A549 (cell line): ENCODE measurements around the gene KLHDC7B. TPM values are rescaled to one million over a fixed set of nuclear protein-coding genes. Genes with fewer than 3 reads are reported as not detected.

Source experiments
- ATAC-seq, 2 experiments: fragments of 200-7000 bp in 1 of 2; fragments of >200 bp in 1 of 2; cut with Nextera tagmentation in 1 of 2; cut with Tn5 transposase in 1 of 2; 3 replicates each; pipeline versions ENCODE4 v1.8.0 to v1.9.1; 2018 to 2020; ENCODE audit warnings: mild to moderate bottlenecking in 1 of 2, moderate library complexity in 1 of 2
- CTCF ChIA-PET: fragments of 300-600 bp; sonication (Branson Sonifier 250); formaldehyde crosslinking; extraction: SDS; loops from one replicate; lab custom pipeline; 2021; ENCODE audit warnings: antibody characterized with exemption, inconsistent platforms; lab: Yijun Ruan, JAX
- POLR2A ChIA-PET: fragments of 350-600 bp; formaldehyde crosslinking; extraction: SDS; loops from one replicate; lab custom pipeline; 2021; ENCODE audit warnings: antibody characterized with exemption, inconsistent platforms; lab: Yijun Ruan, JAX
- DNase-seq, 2 experiments: peaks; one replicate each; pipeline versions ENCODE4 v3.0.0 to v3.0.0-alpha.2; 2011 to 2016; ENCODE audit warnings: low read depth in 1 of 2, low spot score in 1 of 2
- FAIRE-seq: peaks from 2 replicates; lab custom pipeline; 2011; peaks lifted over from hg19 to GRCh38; lab: Jason Lieb, UNC
- H3K27ac ChIP-seq, 2 experiments: fragments of >200 bp; sonication (Bioruptor Twin); formaldehyde crosslinking; 3 replicates each; pipeline ENCODE4 v1.5.1; 2016 to 2017
- H3K4me1 ChIP-seq: fragments of >200 bp; sonication (Bioruptor Twin); formaldehyde crosslinking; 3 replicates; pipeline ENCODE4 v1.6.1; 2016
- H3K4me2 ChIP-seq: fragments of >200 bp; sonication (Bioruptor Twin); formaldehyde crosslinking; 3 replicates; pipeline ENCODE4 v1.6.1; 2016
- H3K4me3 ChIP-seq: fragments of >200 bp; sonication (Bioruptor Twin); formaldehyde crosslinking; 3 replicates; pipeline ENCODE4 v1.5.1; 2016
- H3K9me3 ChIP-seq: fragments of >200 bp; sonication (Bioruptor Twin); formaldehyde crosslinking; 3 replicates; pipeline ENCODE4 v1.6.1; 2016
- BHLHE40 ChIP-seq: IDR thresholded peaks from 2 replicates; pipeline ENCODE4 v1.6.1; 2012; ENCODE audit warnings: low read depth, low read length, inconsistent platforms
- CBX2 ChIP-seq: fragments of 200-600 bp; sonication (generic); IDR thresholded peaks from 2 replicates; pipeline ENCODE4 v1.6.1; 2016; ENCODE audit warnings: low read depth, mild to moderate bottlenecking, borderline replicate concordance
- CBX8 ChIP-seq: fragments of 200-600 bp; sonication (generic); IDR thresholded peaks from 2 replicates; pipeline ENCODE4 v1.6.1; 2016
- CEBPB ChIP-seq, 2 experiments: fragments of >200 bp in 1 of 2; sonication (Bioruptor Twin) in 1 of 2; formaldehyde crosslinking in 1 of 2; IDR thresholded peaks; 2 replicates each; pipeline ENCODE4 v1.6.1; 2012 to 2016
- CHD2 ChIP-seq: fragments of 150-350 bp; IDR thresholded peaks from 2 replicates; pipeline ENCODE4 v1.6.1; 2014; ENCODE audit warnings: low read length; ENCODE audit not compliant: partially characterized antibody
- CHD4 ChIP-seq: fragments of 200-600 bp; sonication (generic); IDR thresholded peaks from 2 replicates; pipeline ENCODE4 v1.6.1; 2016; ENCODE audit warnings: antibody characterized with exemption, mild to moderate bottlenecking, borderline replicate concordance
- EHF ChIP-seq: fragments of 250-450 bp; sonication (Bioruptor Pico); IDR thresholded peaks from 2 replicates; pipeline ENCODE4 v1.5.0; 2020; ENCODE audit warnings: mild to moderate bottlenecking
- EP300 ChIP-seq, 2 experiments: fragments of >200 bp; sonication (Bioruptor Twin); formaldehyde crosslinking; IDR thresholded peaks; 2 replicates in 1 of 2; 3 replicates in 1 of 2; pipeline ENCODE4 v1.6.1; 2016 to 2017
- ESRRA ChIP-seq: fragments of 150-350 bp; IDR thresholded peaks from 2 replicates; pipeline ENCODE4 v1.6.1; 2014; ENCODE audit warnings: mild to moderate bottlenecking, low read length, borderline replicate concordance
- FOSB ChIP-seq: fragments of 250-450 bp; sonication (Bioruptor Pico); IDR thresholded peaks from 2 replicates; pipeline ENCODE4 v1.5.0; 2020; ENCODE audit warnings: mild to moderate bottlenecking, moderate library complexity
- FOXS1 ChIP-seq: fragments of 250-450 bp; sonication (Bioruptor Pico); IDR thresholded peaks from 2 replicates; pipeline ENCODE4 v1.5.0; 2020; ENCODE audit warnings: mild to moderate bottlenecking, moderate library complexity
- GATA3 ChIP-seq: IDR thresholded peaks from 2 replicates; pipeline ENCODE4 v1.6.1; 2012; ENCODE audit warnings: borderline replicate concordance
- HEYL ChIP-seq: fragments of 250-450 bp; sonication (Bioruptor Pico); IDR thresholded peaks from 2 replicates; pipeline ENCODE4 v1.8.0; 2021; ENCODE audit warnings: mild to moderate bottlenecking, moderate library complexity
- HOXA7 ChIP-seq: fragments of 250-450 bp; sonication (Bioruptor Pico); IDR thresholded peaks from 2 replicates; pipeline ENCODE4 v1.5.0; 2020; ENCODE audit warnings: mild to moderate bottlenecking, moderate library complexity
- MYC ChIP-seq: IDR thresholded peaks from 2 replicates; pipeline ENCODE4 v1.6.1; 2012; ENCODE audit warnings: mild to moderate bottlenecking, inconsistent platforms, low read length, improper control_type of control experiment, borderline replicate concordance
- NFE2L2 ChIP-seq: fragments of 150-350 bp; conservative IDR thresholded peaks from 2 replicates; pipeline ENCODE4 v1.6.1; 2014; ENCODE audit warnings: low read length
- NPAS2 ChIP-seq: fragments of 250-450 bp; sonication (Bioruptor Pico); IDR thresholded peaks from 2 replicates; pipeline ENCODE4 v1.8.0; 2022; ENCODE audit warnings: mild to moderate bottlenecking, moderate library complexity, borderline replicate concordance
- POLR2AphosphoS2 ChIP-seq: conservative IDR thresholded peaks from 2 replicates; pipeline ENCODE4 v1.6.1; 2012; ENCODE audit warnings: low read length, improper control_type of control experiment, inconsistent platforms
- RNF2 ChIP-seq: fragments of 200-600 bp; sonication (generic); IDR thresholded peaks from 2 replicates; pipeline ENCODE4 v1.6.1; 2016; ENCODE audit warnings: low read depth, mild to moderate bottlenecking, antibody characterized with exemption, moderate library complexity, borderline replicate concordance
- SMC3 ChIP-seq: fragments of >200 bp; sonication (Bioruptor Twin); formaldehyde crosslinking; IDR thresholded peaks from 3 replicates; pipeline ENCODE4 v1.6.1; 2018; ENCODE audit warnings: inconsistent platforms
- TFCP2L1 ChIP-seq: fragments of 250-450 bp; sonication (Bioruptor Pico); IDR thresholded peaks from 2 replicates; pipeline ENCODE4 v1.5.0; 2021; ENCODE audit warnings: mild to moderate bottlenecking
- TP53 ChIP-seq: fragments of 250-450 bp; sonication (Bioruptor Pico); IDR thresholded peaks from 2 replicates; pipeline ENCODE4 v1.5.0; 2021; ENCODE audit warnings: mild to moderate bottlenecking, moderate library complexity
- ZC3H11A ChIP-seq: fragments of 450-650 bp; IDR thresholded peaks from 2 replicates; pipeline ENCODE4 v1.6.1; 2014; ENCODE audit warnings: antibody characterized with exemption, mild to moderate bottlenecking
- ZFP36 ChIP-seq: fragments of 450-650 bp; IDR thresholded peaks from 2 replicates; pipeline ENCODE4 v1.6.1; 2014; ENCODE audit warnings: borderline replicate concordance; ENCODE audit not compliant: partially characterized antibody
- ZNF302 ChIP-seq: fragments of 250-450 bp; sonication (Bioruptor Pico); IDR thresholded peaks from 2 replicates; pipeline ENCODE4 v1.9.0; 2021; ENCODE audit warnings: inconsistent platforms, mild to moderate bottlenecking, moderate library complexity
- ZSCAN20 ChIP-seq: fragments of 250-450 bp; sonication (Bioruptor Pico); IDR thresholded peaks from 2 replicates; pipeline ENCODE4 v1.8.0; 2022; ENCODE audit warnings: mild to moderate bottlenecking, moderate library complexity
- WGBS: methylation state at CpG from one replicate; pipeline ENCODE4 v1.1.6; 2017; ENCODE audit errors: missing lambda C conversion rate; 5-methylcytosine and 5-hydroxymethylcytosine counted together
- polyA plus RNA-seq, 4 experiments: library from polyadenylated mRNA; depleted of rRNA in 3 of 4; stranded (reverse); fragments of >200 nt; fragmentation: RNase III in 1 of 4; extraction: RNeasy Plus Mini Kit Qiagen cat#74134 plus additional on column Dnase treatment in 1 of 4; gene quantifications; 2 replicates in 3 of 4; 3 replicates in 1 of 4; pipeline ENCODE4 v1.2.3, GENCODE V29; 2011 to 2017
- TF ChIP-seq, protein P1 (sequence below): IDR thresholded peaks from 2 replicates; pipeline ENCODE4 v1.6.1; 2012
- TF ChIP-seq, protein P2 (sequence below): fragments of 150-350 bp; IDR thresholded peaks from 2 replicates; pipeline ENCODE4 v1.6.1; 2014; ENCODE audit warnings: low read depth, mild to moderate bottlenecking, low read length

Gene KLHDC7B
- polyA plus RNA-seq, 2 of the 4 experiments (the other 2 are of a cell fraction), result 0.09 TPM; not detected in 1

DNA sequence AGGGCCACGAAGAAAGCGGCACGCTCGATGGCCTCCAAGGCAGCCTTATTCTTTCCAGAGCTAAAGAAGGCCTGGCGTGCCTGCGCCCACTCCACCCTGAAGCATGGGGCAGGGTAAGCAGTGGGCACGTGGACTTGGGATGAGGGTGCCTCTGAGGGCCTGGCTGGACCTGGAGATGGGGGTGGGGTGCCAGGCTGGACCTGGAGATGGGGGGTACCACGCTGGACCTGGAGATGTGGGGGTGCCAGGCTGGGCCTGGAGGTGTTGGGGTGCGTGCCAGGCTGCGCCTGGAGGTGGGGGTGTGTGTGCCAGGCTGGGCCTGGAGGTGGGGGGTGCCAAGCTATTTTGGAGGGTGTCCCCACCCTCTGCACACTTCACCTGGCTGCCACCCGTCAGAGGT lies 27.3 kb downstream of the KLHDC7B start:
- 90% methylated on average over 4 of the region's 11 CpGs for WGBS
- TF ChIP-seq TFCP2L1 (CRISPR knock-in tag) (no peak), SMC3 (no peak), POLR2AphosphoS2 (no peak), FOXS1 (CRISPR knock-in tag) (no peak), MYC (no peak), CEBPB (IDR thresholded peaks at IDR 0.05) (no peak), ZC3H11A (no peak), NPAS2 (CRISPR knock-in tag) (no peak), EHF (CRISPR knock-in tag) (no peak), CHD4 (no peak), ZSCAN20 (CRISPR knock-in tag) (no peak)
- TF ChIP-seq, protein P1, sequence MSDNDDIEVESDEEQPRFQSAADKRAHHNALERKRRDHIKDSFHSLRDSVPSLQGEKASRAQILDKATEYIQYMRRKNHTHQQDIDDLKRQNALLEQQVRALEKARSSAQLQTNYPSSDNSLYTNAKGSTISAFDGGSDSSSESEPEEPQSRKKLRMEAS, result no peak
- TF ChIP-seq, all 56 proteins: peak for 0
- Histone ChIP-seq H3K4me1 (no peaks in the 10 kb centered on the region), H3K4me3 (no peak overlapping the region), H3K27ac (no peak overlapping the region), H3K4me2 (no peak overlapping the region), H3K9me3 (no peaks in the 10 kb centered on the region)
- CTCF ChIA-PET, result interaction anchor here (1.1 to 6.7 kb wide), 4 partner anchors 8 to 48 kb away, joined by 3 to 53 read pairs (median 6); partner anchors contain the start of genes SCO2 and SYCE3
- POLR2A ChIA-PET, result no interaction called here
- no peak for FAIRE-seq
- no peak for ATAC-seq
- no peak for DNase-seq

DNA sequence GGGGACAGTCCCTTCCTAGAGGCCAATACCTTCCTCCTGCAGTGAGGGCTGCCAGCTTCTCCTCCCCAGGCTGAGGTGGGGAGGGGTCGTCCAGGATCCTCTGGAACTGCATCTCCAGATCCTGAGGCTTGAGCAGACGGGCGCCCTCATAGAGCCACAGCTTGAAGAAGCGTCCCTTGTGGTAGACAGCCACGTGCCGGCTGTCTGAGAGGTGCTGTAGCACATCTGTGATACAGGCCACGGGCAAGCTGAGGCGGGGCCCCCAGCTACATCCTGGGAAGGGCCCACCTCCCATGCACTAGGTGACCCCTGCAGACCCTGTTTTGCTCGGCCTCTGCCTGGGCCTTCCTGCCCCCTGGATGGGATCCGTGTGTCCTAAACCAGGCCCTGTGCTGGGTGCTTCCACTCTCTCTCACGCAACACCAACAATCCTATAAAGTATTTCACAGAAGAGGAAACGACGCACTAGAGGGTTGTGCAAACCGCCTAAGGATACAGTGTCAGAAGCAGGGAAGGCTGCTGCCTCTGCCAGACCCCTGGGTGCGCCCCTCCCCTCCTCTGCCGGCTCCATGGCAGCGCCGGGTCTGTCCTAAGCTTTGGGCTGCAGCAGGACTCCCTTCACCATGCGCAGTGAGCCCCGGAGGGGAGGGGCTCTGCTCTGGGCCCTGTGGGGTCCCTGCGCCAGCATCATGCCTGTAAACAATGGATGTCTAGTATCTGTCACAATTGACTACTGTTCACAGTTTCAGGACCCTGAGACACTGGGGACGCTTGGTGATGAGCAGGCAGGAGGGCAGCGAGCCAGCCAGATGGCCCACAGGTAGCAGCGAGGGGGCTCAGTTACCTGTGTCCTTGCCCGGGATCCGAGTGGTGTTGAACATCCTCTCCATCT lies 28.0 kb downstream of the KLHDC7B start:
- Histone ChIP-seq H3K9me3 (no peaks in the 10 kb centered on the region), H3K4me2 (no peak overlapping the region), H3K4me3 (no peak overlapping the region), H3K4me1 (no peaks in the 10 kb centered on the region), H3K27ac (no peak overlapping the region)
- 83% methylated on average over 8 of the region's 26 CpGs for WGBS
- ChIA-PET CTCF (interaction anchor here (1.1 to 6.7 kb wide), 2 partner anchors 9 to 47 kb away, joined by 3 to 53 read pairs; partner anchors contain the start of gene SYCE3), POLR2A (no interaction called here)
- FAIRE-seq, result no peak
- TF ChIP-seq ZC3H11A (no peak), CBX8 (no peak), ZNF302 (CRISPR knock-in tag) (no peak), BHLHE40 (no peak), ZFP36 (no peak), CHD2 (no peak), FOSB (CRISPR knock-in tag) (no peak), HOXA7 (no peak)
- TF ChIP-seq, protein P1, result no peak
- TF ChIP-seq, protein P2, sequence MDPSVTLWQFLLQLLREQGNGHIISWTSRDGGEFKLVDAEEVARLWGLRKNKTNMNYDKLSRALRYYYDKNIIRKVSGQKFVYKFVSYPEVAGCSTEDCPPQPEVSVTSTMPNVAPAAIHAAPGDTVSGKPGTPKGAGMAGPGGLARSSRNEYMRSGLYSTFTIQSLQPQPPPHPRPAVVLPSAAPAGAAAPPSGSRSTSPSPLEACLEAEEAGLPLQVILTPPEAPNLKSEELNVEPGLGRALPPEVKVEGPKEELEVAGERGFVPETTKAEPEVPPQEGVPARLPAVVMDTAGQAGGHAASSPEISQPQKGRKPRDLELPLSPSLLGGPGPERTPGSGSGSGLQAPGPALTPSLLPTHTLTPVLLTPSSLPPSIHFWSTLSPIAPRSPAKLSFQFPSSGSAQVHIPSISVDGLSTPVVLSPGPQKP, result no peak
- DNase-seq, result no peak
- no peak for ATAC-seq

DNA sequence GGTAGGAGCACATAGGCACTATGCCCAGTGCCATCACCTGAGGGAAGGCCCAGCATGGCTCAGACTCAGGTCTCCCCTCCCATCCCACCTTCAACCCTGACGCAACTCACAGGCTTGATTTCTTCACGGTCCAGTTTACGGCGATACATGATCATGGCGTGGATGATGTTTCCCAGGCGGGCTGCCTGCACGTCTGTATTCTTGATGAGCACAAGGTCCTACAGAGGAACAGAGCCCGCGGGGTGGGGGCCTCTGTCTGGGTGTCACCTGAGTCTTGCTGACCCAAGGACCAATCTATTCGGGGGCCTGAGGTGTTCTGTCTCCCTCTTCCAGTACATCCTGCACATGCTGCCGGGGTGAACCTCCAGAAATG lies 28.7 kb downstream of the KLHDC7B start:
- ChIA-PET POLR2A (no interaction called here), CTCF (interaction anchor here (1.0 to 6.7 kb wide), 2 partner anchors 10 to 13 kb away, joined by 4 to 53 read pairs; partner anchors contain the start of gene SYCE3)
- TF ChIP-seq TFCP2L1 (CRISPR knock-in tag) (no peak), RNF2 (no peak), GATA3 (no peak), ESRRA (no peak), NFE2L2 (no peak), FOXS1 (CRISPR knock-in tag) (no peak), ZNF302 (CRISPR knock-in tag) (no peak), EP300 (IDR thresholded peaks at IDR 0.05) (no peak), HEYL (no peak), MYC (no peak), TP53 (CRISPR knock-in tag) (no peak), CHD2 (no peak), CBX2 (no peak)
- no peaks in the 10 kb centered on the region for H3K9me3 ChIP-seq
- DNase-seq, result no peak
- ATAC-seq, result no peak
- no peak overlapping the region for H3K27ac ChIP-seq
- 94% methylated on average over 10 of the region's 11 CpGs for WGBS
- no peak overlapping the region for H3K4me2 ChIP-seq
- no peak for FAIRE-seq
- no peaks in the 10 kb centered on the region for H3K4me1 ChIP-seq
- no peak overlapping the region for H3K4me3 ChIP-seq
